K562 (cell line): Measurements from ENCODE around the gene FEN1.

ENCODE experiments used
- FOXK2 ChIP-seq, 2 experiments: fragments of 450-650 bp; IDR thresholded peaks in 1 of 2; conservative IDR thresholded peaks in 1 of 2; 2 replicates each; pipeline ENCODE4 v1.6.1; 2016; ENCODE audit warnings: low read depth in 2 of 2, mild to moderate bottlenecking in 1 of 2
- TBL1XR1 ChIP-seq, 2 experiments: IDR thresholded peaks; 2 replicates each; pipeline ENCODE4 v1.6.1; 2012; ENCODE audit warnings: improper control_type of control experiment in 2 of 2, low read length in 2 of 2, mild to moderate bottlenecking in 1 of 2
- U2AF1 ChIP-seq: fragments of 200-400 bp; formaldehyde crosslinking; optimal IDR thresholded peaks from 2 replicates; pipeline ENCODE3; 2017; ENCODE audit warnings: mild to moderate bottlenecking, low read depth, low read length, moderate library complexity
- ZBTB1 ChIP-seq: sonication (generic); formaldehyde crosslinking; IDR thresholded peaks from 2 replicates; pipeline ENCODE4 v1.8.1; 2023; ENCODE audit warnings: missing genetic modification reagents, low read depth, mild to moderate bottlenecking, borderline replicate concordance
- TF ChIP-seq, protein P1 (sequence below): sonication (generic); formaldehyde crosslinking; IDR thresholded peaks from 2 replicates; pipeline ENCODE4 v1.8.1; 2022; ENCODE audit warnings: missing genetic modification reagents
- TF ChIP-seq, protein P2 (sequence below): fragments of 250-450 bp; sonication (Bioruptor Pico); IDR thresholded peaks from 2 replicates; pipeline ENCODE4 v1.5.0; 2020; ENCODE audit warnings: mild to moderate bottlenecking
- TF ChIP-seq, protein P3 (sequence below): sonication (generic); formaldehyde crosslinking; IDR thresholded peaks from 2 replicates; pipeline ENCODE4 v1.9.0; 2022; ENCODE audit warnings: mild to moderate bottlenecking, missing genetic modification reagents
- TF ChIP-seq, protein P4 (sequence below): fragments of 200-400 bp; formaldehyde crosslinking; IDR thresholded peaks from 2 replicates; pipeline ENCODE4 v1.6.1; 2017; ENCODE audit warnings: mild to moderate bottlenecking, low read depth, low read length, moderate library complexity

DNA sequence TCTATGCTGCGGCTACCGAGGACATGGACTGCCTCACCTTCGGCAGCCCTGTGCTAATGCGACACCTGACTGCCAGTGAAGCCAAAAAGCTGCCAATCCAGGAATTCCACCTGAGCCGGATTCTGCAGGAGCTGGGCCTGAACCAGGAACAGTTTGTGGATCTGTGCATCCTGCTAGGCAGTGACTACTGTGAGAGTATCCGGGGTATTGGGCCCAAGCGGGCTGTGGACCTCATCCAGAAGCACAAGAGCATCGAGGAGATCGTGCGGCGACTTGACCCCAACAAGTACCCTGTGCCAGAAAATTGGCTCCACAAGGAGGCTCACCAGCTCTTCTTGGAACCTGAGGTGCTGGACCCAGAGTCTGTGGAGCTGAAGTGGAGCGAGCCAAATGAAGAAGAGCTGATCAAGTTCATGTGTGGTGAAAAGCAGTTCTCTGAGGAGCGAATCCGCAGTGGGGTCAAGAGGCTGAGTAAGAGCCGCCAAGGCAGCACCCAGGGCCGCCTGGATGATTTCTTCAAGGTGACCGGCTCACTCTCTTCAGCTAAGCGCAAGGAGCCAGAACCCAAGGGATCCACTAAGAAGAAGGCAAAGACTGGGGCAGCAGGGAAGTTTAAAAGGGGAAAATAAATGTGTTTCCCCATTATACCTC is 3.3 kb downstream of the FEN1 start:
- TF ChIP-seq U2AF1 = no peak
- TF ChIP-seq, protein P1, sequence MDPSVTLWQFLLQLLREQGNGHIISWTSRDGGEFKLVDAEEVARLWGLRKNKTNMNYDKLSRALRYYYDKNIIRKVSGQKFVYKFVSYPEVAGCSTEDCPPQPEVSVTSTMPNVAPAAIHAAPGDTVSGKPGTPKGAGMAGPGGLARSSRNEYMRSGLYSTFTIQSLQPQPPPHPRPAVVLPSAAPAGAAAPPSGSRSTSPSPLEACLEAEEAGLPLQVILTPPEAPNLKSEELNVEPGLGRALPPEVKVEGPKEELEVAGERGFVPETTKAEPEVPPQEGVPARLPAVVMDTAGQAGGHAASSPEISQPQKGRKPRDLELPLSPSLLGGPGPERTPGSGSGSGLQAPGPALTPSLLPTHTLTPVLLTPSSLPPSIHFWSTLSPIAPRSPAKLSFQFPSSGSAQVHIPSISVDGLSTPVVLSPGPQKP (CRISPR knock-in tag) = no peak
- TF ChIP-seq FOXK2 (conservative IDR thresholded peaks at IDR 0.05 in 1 of 2, IDR thresholded peaks at IDR 0.05 in 1 of 2; ENCODE audit: low read depth in 2 of 2) = no peak
- TF ChIP-seq, protein P2, sequence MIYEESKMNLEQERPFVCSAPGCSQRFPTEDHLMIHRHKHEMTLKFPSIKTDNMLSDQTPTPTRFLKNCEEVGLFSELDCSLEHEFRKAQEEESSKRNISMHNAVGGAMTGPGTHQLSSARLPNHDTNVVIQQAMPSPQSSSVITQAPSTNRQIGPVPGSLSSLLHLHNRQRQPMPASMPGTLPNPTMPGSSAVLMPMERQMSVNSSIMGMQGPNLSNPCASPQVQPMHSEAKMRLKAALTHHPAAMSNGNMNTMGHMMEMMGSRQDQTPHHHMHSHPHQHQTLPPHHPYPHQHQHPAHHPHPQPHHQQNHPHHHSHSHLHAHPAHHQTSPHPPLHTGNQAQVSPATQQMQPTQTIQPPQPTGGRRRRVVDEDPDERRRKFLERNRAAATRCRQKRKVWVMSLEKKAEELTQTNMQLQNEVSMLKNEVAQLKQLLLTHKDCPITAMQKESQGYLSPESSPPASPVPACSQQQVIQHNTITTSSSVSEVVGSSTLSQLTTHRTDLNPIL (CRISPR knock-in tag) = no peak
- TF ChIP-seq ZBTB1 (CRISPR knock-in tag) = no peak
- TF ChIP-seq, protein P3, sequence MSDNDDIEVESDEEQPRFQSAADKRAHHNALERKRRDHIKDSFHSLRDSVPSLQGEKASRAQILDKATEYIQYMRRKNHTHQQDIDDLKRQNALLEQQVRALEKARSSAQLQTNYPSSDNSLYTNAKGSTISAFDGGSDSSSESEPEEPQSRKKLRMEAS (CRISPR knock-in tag) = no peak
- no peak for TF ChIP-seq TBL1XR1 (IDR thresholded peaks at IDR 0.05; ENCODE audit: low read length in 2 of 2)
- TF ChIP-seq, protein P4, sequence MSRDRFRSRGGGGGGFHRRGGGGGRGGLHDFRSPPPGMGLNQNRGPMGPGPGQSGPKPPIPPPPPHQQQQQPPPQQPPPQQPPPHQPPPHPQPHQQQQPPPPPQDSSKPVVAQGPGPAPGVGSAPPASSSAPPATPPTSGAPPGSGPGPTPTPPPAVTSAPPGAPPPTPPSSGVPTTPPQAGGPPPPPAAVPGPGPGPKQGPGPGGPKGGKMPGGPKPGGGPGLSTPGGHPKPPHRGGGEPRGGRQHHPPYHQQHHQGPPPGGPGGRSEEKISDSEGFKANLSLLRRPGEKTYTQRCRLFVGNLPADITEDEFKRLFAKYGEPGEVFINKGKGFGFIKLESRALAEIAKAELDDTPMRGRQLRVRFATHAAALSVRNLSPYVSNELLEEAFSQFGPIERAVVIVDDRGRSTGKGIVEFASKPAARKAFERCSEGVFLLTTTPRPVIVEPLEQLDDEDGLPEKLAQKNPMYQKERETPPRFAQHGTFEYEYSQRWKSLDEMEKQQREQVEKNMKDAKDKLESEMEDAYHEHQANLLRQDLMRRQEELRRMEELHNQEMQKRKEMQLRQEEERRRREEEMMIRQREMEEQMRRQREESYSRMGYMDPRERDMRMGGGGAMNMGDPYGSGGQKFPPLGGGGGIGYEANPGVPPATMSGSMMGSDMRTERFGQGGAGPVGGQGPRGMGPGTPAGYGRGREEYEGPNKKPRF = no peak
